HuH-7.5 (cell line): ENCODE measurements around the gene ADPRHL1.
A peak's percentile ranks its signal among the peaks of the same experiment; 100 is the strongest.
"Not testable (repeated sequence)": the region's sequence is repeated elsewhere in the genome, so short reads cannot be mapped to it uniquely, and the experiment has no call there.

Experiments
- DNase-seq: peaks from one replicate; pipeline ENCODE4 v3.0.0; 2011; ENCODE audit warnings: low spot score

Gene ADPRHL1

GRCh38 chr13:113477724-113478123, 24.4 kb upstream of the ADPRHL1 start:
- no peak for DNase-seq

DNA sequence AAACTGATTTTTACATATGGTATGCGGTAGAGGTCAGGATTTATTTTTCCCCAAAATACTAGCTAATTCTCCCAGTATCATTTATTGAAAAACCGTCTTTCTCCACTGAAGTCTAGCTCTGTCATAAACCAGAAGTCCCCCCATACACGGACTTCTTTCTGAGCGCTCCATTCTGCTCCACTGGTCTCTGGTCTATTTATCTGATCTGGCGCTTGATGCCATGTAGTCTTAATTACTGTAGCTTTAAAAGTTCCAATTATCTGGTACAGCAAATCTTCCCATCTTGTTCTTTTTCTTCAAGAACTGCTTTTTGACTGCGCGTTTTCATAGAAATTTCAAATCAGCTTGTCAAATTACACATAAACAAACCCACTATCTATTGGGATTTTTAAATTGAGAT, 23.5 kb upstream of the ADPRHL1 start:
- DNase-seq = no peak

GRCh38 chr13:113475911-113476310, 22.6 kb upstream of the ADPRHL1 start:
- no peak for DNase-seq

DNA sequence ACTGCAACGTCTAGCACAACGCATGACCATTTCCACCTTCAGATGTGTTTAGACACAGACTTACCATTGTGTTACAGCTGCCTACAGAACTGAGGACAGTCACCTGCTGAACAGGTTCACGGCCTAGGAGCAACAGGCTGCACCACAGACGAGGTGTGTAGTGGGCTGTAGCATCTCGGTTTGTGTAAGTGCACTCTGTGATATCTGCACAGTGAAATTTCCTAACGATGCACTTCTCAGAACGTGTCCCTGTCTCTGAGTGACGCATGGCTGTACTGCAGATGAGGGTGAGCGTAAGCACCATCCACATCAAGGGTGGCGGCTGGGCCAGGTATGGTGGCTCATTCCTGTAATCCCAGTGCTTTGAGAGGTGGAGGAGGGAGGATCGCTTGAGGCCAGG, 22.0 kb upstream of the ADPRHL1 start:
- no peak for DNase-seq

- no peak for DNase-seq
Observed at GRCh38 chr13:113474179-113474578, 20.9 kb upstream of the ADPRHL1 start.

GRCh38 chr13:113472355-113473025, 19.2 kb upstream of the ADPRHL1 start:
- no peak for DNase-seq

- DNase-seq = no peak
Observed at GRCh38 chr13:113471844-113472243, 18.6 kb upstream of the ADPRHL1 start.

DNA sequence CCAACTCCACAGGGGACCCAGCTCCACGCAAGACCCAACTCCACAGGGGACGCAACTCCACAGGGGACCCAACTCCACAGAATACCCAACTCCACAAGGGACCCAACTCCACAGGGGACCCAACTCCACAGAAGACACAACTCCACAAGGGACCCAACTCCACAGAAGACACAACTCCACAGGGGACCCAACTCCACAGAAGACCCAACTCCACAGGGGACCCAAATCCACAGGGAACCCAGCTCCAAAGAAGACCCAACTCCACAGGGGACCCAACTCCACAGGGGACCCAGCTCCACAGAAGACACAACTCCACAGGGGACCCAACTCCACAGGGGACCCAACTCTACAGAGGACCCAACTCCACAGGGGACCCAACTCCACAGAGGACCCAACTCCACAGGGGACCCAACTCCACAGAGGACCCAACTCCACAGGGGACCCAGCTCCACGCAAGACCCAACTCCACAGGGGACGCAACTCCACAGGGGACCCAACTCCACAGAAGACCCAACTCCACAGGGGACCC, 17.4 kb upstream of the ADPRHL1 start:
- DNase-seq = not testable (repeated sequence)

DNA sequence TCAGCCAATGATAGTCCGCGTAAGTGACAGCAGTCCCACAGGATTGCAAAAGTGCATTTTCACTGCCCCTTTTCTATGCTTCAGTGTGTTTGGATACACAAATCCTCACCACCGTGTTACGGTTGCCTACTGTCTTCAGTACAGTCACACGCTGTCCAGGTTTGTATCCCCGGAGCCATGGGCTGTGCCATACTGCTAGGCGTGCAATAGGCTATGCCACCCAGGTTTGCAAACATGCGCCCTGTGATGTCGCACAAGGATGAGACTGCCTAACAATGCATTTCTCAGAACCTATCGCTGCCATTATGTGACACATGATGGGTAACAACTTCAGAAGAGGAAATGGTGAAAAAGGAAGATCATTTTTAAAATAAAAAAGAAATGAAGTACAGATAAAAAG, 16.8 kb upstream of the ADPRHL1 start:
- no peak for DNase-seq

- DNase-seq = no peak
Observed at GRCh38 chr13:113469582-113469981, 16.3 kb upstream of the ADPRHL1 start.

DNA sequence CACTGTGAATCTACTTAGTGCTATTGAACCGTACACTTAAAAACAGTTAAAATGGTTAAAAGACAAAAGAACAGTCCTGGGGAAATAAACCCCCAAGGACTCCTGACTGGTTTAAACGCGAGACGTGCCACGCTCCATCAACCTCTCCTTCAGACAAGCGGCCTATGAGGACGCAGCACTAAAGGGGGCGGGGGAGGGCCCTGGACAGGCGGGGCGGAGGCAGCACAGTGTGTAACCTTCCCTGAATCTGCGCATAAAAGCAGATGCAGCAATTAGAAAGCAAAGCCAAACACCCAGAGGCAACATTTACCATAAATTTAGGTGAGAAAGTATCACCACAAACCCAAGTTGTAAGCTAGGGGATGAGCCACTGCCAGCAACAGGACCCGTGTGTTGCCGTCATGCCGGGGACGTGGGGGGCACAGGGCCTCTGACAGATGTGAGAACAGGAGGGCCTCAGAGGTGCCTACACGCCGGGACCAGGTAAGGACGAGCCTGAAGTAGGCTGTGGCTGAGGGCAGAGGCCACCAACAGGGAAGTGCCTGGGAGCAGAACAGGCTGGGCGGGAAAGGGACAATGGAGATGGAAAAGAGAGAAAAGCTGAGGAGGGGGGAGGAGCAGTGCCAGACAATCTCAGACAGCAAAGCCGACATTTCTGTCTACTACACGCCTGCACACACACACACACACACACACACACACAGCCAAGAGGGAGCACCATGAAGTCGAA, 15.3 kb upstream of the ADPRHL1 start:
- no peak for DNase-seq

- DNase-seq = no peak
Observed at GRCh38 chr13:113468029-113468428, 14.7 kb upstream of the ADPRHL1 start.

GRCh38 chr13:113466383-113466782, 13.1 kb upstream of the ADPRHL1 start:
- DNase-seq = no peak

- DNase-seq = no peak
Observed at GRCh38 chr13:113465300-113465699, 12.0 kb upstream of the ADPRHL1 start.

DNA sequence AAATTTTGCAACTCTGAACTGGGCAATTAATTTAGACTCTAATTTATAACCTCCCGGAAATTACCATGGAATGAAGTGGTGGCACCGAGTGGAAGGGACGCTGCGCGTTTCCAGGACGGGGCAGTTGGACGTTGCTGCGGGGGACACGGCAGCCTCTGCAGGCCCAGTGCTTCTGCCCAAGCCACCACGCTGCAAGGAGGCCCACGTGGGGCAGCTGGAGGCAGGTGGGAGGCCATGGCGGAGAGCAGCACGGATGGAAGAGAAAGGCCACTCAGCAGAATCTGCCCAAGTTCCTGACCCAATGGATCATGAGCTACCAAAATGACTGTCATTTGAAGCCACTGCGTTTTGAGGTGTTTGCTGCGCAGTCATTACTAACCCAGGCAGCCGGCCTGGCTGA, 11.2 kb upstream of the ADPRHL1 start:
- no peak for DNase-seq

DNA sequence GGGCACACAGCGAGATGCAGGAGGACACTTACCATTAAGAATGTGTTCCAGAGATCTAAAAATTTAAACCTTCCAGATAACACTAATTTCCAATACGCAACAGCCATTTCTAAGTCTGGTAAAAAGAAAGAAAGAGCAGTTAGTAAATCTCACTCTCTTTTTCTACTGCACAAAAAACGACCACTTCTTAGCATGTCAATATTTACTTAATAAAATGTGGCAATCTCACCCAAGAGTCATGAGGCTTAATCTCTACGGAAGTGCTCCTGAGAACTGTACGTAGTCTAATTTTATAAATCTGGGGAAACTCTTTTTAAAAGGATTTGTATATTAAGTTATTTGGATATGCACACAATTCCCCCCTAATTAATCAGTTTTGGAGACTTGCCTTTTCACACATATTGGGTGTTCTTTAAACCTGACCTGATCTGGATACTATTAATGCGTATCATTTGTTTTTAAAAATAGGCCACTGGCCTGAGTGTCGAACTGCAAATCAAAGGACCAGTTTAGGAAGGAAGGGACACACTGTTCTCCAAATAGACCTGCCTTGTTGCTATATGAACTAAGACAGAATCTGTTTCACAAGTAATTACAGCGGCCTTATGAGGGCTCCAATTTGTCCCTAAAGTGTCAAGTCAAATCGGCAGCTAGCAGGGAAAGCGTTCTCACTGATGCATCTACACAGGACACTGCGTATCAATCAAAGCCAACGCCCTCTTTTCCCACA, 7.9 kb upstream of the ADPRHL1 start:
- DNase-seq = no peak

DNA sequence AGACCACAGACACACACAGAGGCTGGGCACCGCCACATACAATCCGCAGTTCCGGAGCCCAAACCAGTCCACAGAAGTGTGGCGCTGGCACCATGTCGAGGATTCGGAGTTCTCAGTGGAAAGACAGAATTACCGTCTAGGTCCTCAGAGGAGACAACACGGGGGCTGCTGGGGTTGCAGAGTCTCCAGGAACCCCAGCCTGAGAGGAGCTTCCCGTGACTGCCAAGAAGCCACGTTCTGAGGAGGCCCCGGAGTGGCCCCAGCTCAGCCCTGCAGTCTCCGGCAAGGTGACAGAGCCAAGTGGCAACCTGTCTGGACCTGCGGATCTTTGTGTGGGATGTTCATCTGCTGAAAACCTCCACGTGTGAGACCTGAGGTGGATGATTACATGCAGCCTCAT, 7.3 kb upstream of the ADPRHL1 start:
- DNase-seq = no peak

GRCh38 chr13:113460064-113460555, 6.8 kb upstream of the ADPRHL1 start:
- no peak for DNase-seq

GRCh38 chr13:113458253-113459065, 5.2 kb upstream of the ADPRHL1 start:
- peak; percentile 27 for DNase-seq

- no peak for DNase-seq
Observed at GRCh38 chr13:113457510-113457909, 4.2 kb upstream of the ADPRHL1 start.

DNA sequence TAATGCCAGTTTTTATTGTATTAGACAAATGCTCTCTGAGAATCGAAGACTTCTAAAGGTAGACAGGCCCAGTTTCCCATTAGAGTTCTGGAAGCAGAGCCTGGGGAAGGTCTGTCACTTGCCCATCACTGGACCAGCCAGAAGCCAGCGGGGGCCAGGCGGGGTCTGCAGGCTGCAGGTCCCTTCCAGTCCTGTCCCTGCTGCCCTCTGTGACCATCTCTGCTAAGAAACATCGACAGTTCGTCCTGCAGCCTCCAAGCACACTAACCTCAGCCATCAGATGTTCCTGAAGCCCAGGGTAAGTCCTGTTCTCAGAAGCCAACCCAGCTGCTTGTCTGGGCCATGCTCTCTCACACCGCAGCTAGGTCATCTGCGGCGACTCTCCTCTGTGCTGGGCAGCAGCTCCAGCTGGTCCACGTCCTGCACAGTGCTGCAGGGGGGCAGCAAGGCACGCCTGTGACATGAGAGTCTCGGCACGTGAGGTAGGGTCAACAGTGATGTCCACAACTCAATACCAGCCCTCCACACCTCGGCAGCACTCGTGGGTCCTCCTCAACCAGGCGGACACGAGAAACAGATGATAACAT, 2.9 kb upstream of the ADPRHL1 start:
- no peak for DNase-seq
